A673 (cell line): Measurements from ENCODE around the gene KRTAP5-6.

ENCODE experiments used
- EZH2 ChIP-seq: fragments of 200-600 bp; sonication (generic); IDR thresholded peaks from 2 replicates; pipeline ENCODE4 v1.6.1; 2017; ENCODE audit warnings: borderline replicate concordance, low read depth, mild to moderate bottlenecking, mixed read lengths, antibody characterized with exemption, low read length; ENCODE audit not compliant: poor library complexity, severe bottlenecking
- TF ChIP-seq, protein P1 (sequence below): fragments of 300-800, 200-600 bp; sonication (generic); conservative IDR thresholded peaks from 2 replicates; pipeline ENCODE4 v1.5.1; 2017; ENCODE audit warnings: low read depth, mild to moderate bottlenecking, antibody characterized with exemption, low read length, moderate library complexity, mixed read lengths

DNA sequence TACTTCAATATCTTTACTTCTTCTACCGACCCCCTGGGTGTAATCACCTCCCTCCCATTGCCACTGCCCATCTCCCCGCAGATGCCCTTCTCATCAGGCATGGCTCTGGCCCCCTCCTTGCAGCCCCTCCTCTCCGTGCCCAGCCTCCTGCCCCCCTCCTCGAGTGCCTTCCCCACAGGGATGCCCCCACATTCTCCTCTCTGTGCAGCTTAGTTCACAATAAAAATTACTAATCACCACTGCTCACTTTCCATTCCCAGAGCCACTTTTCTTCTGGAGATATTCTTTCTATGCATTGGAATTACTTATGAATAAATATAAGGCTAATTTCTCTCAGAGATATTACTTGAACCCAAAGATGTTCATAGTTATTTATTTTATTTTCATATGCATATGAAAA is 31.3 kb downstream of the KRTAP5-6 start:
- TF ChIP-seq, protein P1, sequence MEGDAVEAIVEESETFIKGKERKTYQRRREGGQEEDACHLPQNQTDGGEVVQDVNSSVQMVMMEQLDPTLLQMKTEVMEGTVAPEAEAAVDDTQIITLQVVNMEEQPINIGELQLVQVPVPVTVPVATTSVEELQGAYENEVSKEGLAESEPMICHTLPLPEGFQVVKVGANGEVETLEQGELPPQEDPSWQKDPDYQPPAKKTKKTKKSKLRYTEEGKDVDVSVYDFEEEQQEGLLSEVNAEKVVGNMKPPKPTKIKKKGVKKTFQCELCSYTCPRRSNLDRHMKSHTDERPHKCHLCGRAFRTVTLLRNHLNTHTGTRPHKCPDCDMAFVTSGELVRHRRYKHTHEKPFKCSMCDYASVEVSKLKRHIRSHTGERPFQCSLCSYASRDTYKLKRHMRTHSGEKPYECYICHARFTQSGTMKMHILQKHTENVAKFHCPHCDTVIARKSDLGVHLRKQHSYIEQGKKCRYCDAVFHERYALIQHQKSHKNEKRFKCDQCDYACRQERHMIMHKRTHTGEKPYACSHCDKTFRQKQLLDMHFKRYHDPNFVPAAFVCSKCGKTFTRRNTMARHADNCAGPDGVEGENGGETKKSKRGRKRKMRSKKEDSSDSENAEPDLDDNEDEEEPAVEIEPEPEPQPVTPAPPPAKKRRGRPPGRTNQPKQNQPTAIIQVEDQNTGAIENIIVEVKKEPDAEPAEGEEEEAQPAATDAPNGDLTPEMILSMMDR, result no peak
- TF ChIP-seq EZH2, result no peak
